Nephron (organoid): Measurements from ENCODE around the gene PATJ.

Experiments used
- H3K27ac Mint-ChIP-seq, 3 experiments: 2 replicates each; pipeline ENCODE4 v1.8.0; 2020; ENCODE audit warnings: mixed read lengths in 3 of 3, mild to moderate bottlenecking in 2 of 3, moderate library complexity in 1 of 3
- H3K27me3 Mint-ChIP-seq: 2 replicates; pipeline ENCODE4 v1.8.0; 2021; ENCODE audit warnings: low read depth, mild to moderate bottlenecking, moderate library complexity, mixed read lengths
- H3K36me3 Mint-ChIP-seq: 2 replicates; pipeline ENCODE4 v1.8.0; 2020; ENCODE audit warnings: low read depth, mixed read lengths
- H3K4me1 Mint-ChIP-seq: 2 replicates; pipeline ENCODE4 v1.8.0; 2020; ENCODE audit warnings: mixed read lengths
- H3K4me3 Mint-ChIP-seq, 3 experiments: 2 replicates each; pipeline ENCODE4 v1.8.0; 2020; ENCODE audit warnings: mild to moderate bottlenecking in 3 of 3, mixed read lengths in 3 of 3, moderate library complexity in 2 of 3
- H3K9me3 Mint-ChIP-seq: 2 replicates; pipeline ENCODE4 v1.8.0; 2020; ENCODE audit warnings: mixed read lengths
- TF ChIP-seq, protein P1 (sequence below), 3 experiments: fragments of 200-600 bp; sonication (generic); IDR thresholded peaks; one replicate each; pipeline ENCODE4 v1.5.0; 2021; ENCODE audit warnings: antibody characterized with exemption in 3 of 3; ENCODE audit not compliant: unreplicated experiment in 3 of 3

PATJ gene

GRCh38 chr1:62188111-62188510 is 445.8 kb downstream of the PATJ start:
- H3K4me3 Mint-ChIP-seq: no peak overlapping the region
- H3K36me3 Mint-ChIP-seq: no peaks in the 10 kb centered on the region
- H3K4me1 Mint-ChIP-seq: peaks cover 9% of the 10 kb centered on the region
- H3K27me3 Mint-ChIP-seq: peaks cover 8% of the 10 kb centered on the region
- no peak overlapping the region for H3K27ac Mint-ChIP-seq
- peaks cover 2% of the 10 kb centered on the region for H3K9me3 Mint-ChIP-seq
- TF ChIP-seq, protein P1, sequence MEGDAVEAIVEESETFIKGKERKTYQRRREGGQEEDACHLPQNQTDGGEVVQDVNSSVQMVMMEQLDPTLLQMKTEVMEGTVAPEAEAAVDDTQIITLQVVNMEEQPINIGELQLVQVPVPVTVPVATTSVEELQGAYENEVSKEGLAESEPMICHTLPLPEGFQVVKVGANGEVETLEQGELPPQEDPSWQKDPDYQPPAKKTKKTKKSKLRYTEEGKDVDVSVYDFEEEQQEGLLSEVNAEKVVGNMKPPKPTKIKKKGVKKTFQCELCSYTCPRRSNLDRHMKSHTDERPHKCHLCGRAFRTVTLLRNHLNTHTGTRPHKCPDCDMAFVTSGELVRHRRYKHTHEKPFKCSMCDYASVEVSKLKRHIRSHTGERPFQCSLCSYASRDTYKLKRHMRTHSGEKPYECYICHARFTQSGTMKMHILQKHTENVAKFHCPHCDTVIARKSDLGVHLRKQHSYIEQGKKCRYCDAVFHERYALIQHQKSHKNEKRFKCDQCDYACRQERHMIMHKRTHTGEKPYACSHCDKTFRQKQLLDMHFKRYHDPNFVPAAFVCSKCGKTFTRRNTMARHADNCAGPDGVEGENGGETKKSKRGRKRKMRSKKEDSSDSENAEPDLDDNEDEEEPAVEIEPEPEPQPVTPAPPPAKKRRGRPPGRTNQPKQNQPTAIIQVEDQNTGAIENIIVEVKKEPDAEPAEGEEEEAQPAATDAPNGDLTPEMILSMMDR (IDR thresholded peaks at IDR 0.05; ENCODE audit: unreplicated experiment in 3 of 3): no peak

GRCh38 chr1:62194651-62195544 is 452.6 kb downstream of the PATJ start, which contains the start of gene L1TD1:
Gene L1TD1, plus strand, starts transcription at chr1:62194849. Its CDS starts 11,780 bp downstream, at chr1:62206629.
- H3K9me3 Mint-ChIP-seq: peaks cover 7% of the 10 kb centered on the region
- H3K4me3 Mint-ChIP-seq: peak within 1 kb of the TSS; percentile 76 to 86 (median 86)
- peaks cover 18% of the 10 kb centered on the region for H3K4me1 Mint-ChIP-seq
- H3K27ac Mint-ChIP-seq: peak within 1 kb of the TSS; percentile 41 to 74 (median 52)
- peaks cover 60% of the 10 kb centered on the region for H3K27me3 Mint-ChIP-seq
- TF ChIP-seq, protein P1 (IDR thresholded peaks at IDR 0.05; ENCODE audit: unreplicated experiment in 3 of 3): no peak
- H3K36me3 Mint-ChIP-seq: no peaks in the 10 kb centered on the region

GRCh38 chr1:62196086-62196690 is 453.9 kb downstream of the PATJ start:
- no peaks in the 10 kb centered on the region for H3K36me3 Mint-ChIP-seq
- peaks cover 60% of the 10 kb centered on the region for H3K27me3 Mint-ChIP-seq
- peaks cover 18% of the 10 kb centered on the region for H3K4me1 Mint-ChIP-seq
- peak overlapping the region; percentile 71 to 77 (median 76) for H3K4me3 Mint-ChIP-seq
- H3K9me3 Mint-ChIP-seq: peaks cover 7% of the 10 kb centered on the region
- TF ChIP-seq, protein P1 (IDR thresholded peaks at IDR 0.05; ENCODE audit: unreplicated experiment in 3 of 3): no peak
- H3K27ac Mint-ChIP-seq: no peak overlapping the region

DNA sequence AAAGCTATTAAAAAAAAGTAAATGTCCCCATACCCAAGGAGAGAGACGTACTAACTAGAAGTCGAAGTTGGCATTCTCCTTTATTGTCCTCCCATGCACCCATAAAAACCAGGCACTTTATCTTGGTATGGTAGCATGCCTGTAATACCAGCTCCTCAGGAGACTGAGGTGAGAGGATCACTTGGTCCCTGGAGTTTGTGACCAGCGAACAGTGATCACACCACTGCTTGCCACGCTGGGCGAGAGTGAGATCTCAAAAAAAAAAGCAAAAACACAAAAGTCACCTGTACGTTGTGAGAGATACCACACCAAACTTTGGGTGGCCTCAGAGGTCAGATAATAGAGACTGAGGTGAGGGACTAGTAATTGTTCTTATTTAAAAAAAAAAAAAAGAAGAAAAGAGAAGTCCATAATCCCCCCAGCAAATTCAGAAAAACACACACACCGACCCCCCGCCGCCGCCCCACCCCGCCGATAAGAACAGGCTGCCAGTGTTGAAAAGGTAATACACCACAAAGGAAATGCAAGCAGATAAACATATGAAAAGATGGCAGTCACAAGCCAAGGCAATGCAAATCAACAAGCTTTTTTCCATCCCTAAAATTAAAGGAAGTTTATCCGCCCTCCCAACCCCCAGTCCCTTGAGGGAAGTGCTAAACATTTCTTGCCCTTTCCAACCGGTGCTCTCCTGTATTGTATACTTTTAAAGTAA is 455.9 kb downstream of the PATJ start:
- H3K27ac Mint-ChIP-seq: no peak overlapping the region

DNA sequence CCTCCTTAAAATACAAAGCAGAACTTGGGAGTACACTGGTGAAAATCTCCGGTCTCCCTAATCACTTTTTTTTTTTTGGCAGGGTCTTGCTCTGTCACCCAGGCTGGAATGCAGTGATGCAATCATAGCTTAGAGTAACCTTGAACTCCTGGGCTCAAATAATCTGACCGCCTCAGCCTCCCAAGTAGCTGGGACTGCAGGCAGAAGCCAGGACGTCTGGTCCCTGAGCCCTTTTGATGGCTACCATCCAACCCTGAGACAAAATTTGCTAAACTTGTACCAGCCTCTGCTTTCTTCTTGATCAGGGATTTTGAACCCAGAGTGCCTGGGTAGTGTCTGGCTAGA is 456.5 kb downstream of the PATJ start:
- no peak overlapping the region for H3K4me3 Mint-ChIP-seq

More for the DNA sequence above, 455.9 kb downstream of the PATJ start:
- no peak overlapping the region for H3K4me3 Mint-ChIP-seq
- H3K27me3 Mint-ChIP-seq: peaks cover 55% of the 10 kb centered on the region
- H3K36me3 Mint-ChIP-seq: no peaks in the 10 kb centered on the region
- TF ChIP-seq, protein P1 (IDR thresholded peaks at IDR 0.05; ENCODE audit: unreplicated experiment in 3 of 3): no peak
- H3K9me3 Mint-ChIP-seq: peaks cover 7% of the 10 kb centered on the region
- H3K4me1 Mint-ChIP-seq: peaks cover 18% of the 10 kb centered on the region

More for the DNA sequence above, 456.5 kb downstream of the PATJ start:
- TF ChIP-seq, protein P1 (IDR thresholded peaks at IDR 0.05; ENCODE audit: unreplicated experiment in 3 of 3): no peak
- peaks cover 7% of the 10 kb centered on the region for H3K9me3 Mint-ChIP-seq
- H3K36me3 Mint-ChIP-seq: no peaks in the 10 kb centered on the region
- peaks cover 18% of the 10 kb centered on the region for H3K4me1 Mint-ChIP-seq
- H3K27me3 Mint-ChIP-seq: peaks cover 49% of the 10 kb centered on the region
- no peak overlapping the region for H3K27ac Mint-ChIP-seq
